Liver (tissue), 9 donors: ENCODE measurements around the gene COX20. TPM values are rescaled to one million over a fixed set of nuclear protein-coding genes. Genes with fewer than 3 reads are reported as not detected.

Experiments used
- DNase-seq: peaks from one replicate; pipeline ENCODE4 v3.0.0-alpha.2; 2017; ENCODE audit warnings: low spot score
- H3K27ac ChIP-seq, 2 donors: one replicate each; pipeline ENCODE4 v1.7.0; 2013; ENCODE audit warnings: inconsistent platforms in 2 of 2, low read length in 2 of 2, control low read depth in 1 of 2, low read depth in 1 of 2, mild to moderate bottlenecking in 1 of 2
- H3K27me3 ChIP-seq, 4 donors: one replicate each; pipeline versions ENCODE4 v1.6.1 to v1.7.0; 2013; ENCODE audit warnings: low read length in 3 of 4, inconsistent platforms in 1 of 4, mild to moderate bottlenecking in 1 of 4, moderate library complexity in 1 of 4; ENCODE audit not compliant: control insufficient read depth in 4 of 4, insufficient read depth in 4 of 4
- H3K36me3 ChIP-seq, 4 donors: one replicate each; pipeline versions ENCODE4 v1.6.1 to v1.7.0; 2013; ENCODE audit warnings: low read length in 3 of 4, mild to moderate bottlenecking in 3 of 4, low read depth in 1 of 4, moderate library complexity in 1 of 4; ENCODE audit not compliant: control insufficient read depth in 4 of 4, insufficient read depth in 3 of 4
- H3K4me1 ChIP-seq, 4 donors: one replicate each; pipeline versions ENCODE4 v1.6.1 to v1.7.0; 2013; ENCODE audit warnings: low read length in 3 of 4, mild to moderate bottlenecking in 3 of 4, moderate library complexity in 1 of 4; ENCODE audit not compliant: control insufficient read depth in 4 of 4, insufficient read depth in 4 of 4
- H3K4me3 ChIP-seq, 3 donors: one replicate each; pipeline versions ENCODE4 v1.6.1 to v1.7.0; 2013; ENCODE audit warnings: low read length in 3 of 3, control low read depth in 1 of 3, low read depth in 1 of 3, mild to moderate bottlenecking in 1 of 3
- H3K9ac ChIP-seq, 2 donors: one replicate each; pipeline ENCODE4 v1.7.0; 2013; ENCODE audit warnings: low read length in 2 of 2, mild to moderate bottlenecking in 2 of 2, moderate library complexity in 2 of 2, control low read depth in 1 of 2, low read depth in 1 of 2
- H3K9me3 ChIP-seq, 4 donors: one replicate each; pipeline versions ENCODE4 v1.6.1 to v1.7.0; 2013; ENCODE audit warnings: low read length in 3 of 4; ENCODE audit not compliant: control insufficient read depth in 4 of 4
- EGR1 ChIP-seq, 2 donors: IDR thresholded peaks; 2 replicates each; pipeline ENCODE4 v1.6.1; 2016 to 2018; ENCODE audit warnings: antibody characterized with exemption in 2 of 2, low read depth in 2 of 2
- FOXA1 ChIP-seq: IDR thresholded peaks from 2 replicates; pipeline ENCODE4 v1.6.1; 2016; ENCODE audit warnings: antibody characterized with exemption
- FOXA2 ChIP-seq: IDR thresholded peaks from 2 replicates; pipeline ENCODE4 v1.6.1; 2016; ENCODE audit warnings: antibody characterized with exemption
- GABPA ChIP-seq, 2 donors: IDR thresholded peaks in 1 of 2; conservative IDR thresholded peaks in 1 of 2; 2 replicates each; pipeline ENCODE4 v1.6.1; 2016; ENCODE audit warnings: antibody characterized with exemption in 2 of 2, mild to moderate bottlenecking in 1 of 2, moderate library complexity in 1 of 2
- HNF4A ChIP-seq, 2 donors: conservative IDR thresholded peaks; 2 replicates each; pipeline ENCODE4 v1.6.1; 2016; ENCODE audit warnings: antibody characterized with exemption in 2 of 2, mild to moderate bottlenecking in 2 of 2
- HNF4G ChIP-seq: IDR thresholded peaks from 2 replicates; pipeline ENCODE4 v1.6.1; 2016; ENCODE audit warnings: antibody characterized with exemption
- JUND ChIP-seq, 2 donors: IDR thresholded peaks; 2 replicates each; pipeline ENCODE4 v1.6.1; 2016; ENCODE audit warnings: antibody characterized with exemption in 2 of 2
- NR2F2 ChIP-seq: IDR thresholded peaks from 2 replicates; pipeline ENCODE4 v1.6.1; 2016; ENCODE audit warnings: antibody characterized with exemption
- REST ChIP-seq: IDR thresholded peaks from 2 replicates; pipeline ENCODE4 v1.6.1; 2016; ENCODE audit warnings: antibody characterized with exemption, mild to moderate bottlenecking
- SP1 ChIP-seq: IDR thresholded peaks from 2 replicates; pipeline ENCODE4 v1.6.1; 2018; ENCODE audit warnings: antibody characterized with exemption, mild to moderate bottlenecking
- TAF1 ChIP-seq: conservative IDR thresholded peaks from 2 replicates; pipeline ENCODE4 v1.6.1; 2016; ENCODE audit warnings: antibody characterized with exemption, mild to moderate bottlenecking
- YY1 ChIP-seq: IDR thresholded peaks from 2 replicates; pipeline ENCODE4 v1.6.1; 2016; ENCODE audit warnings: antibody characterized with exemption, mild to moderate bottlenecking
- WGBS: extraction: QIAGEN DNeasy Blood & Tissue Kit; methylation state at CpG from one replicate; pipeline ENCODE4 v1.1.7; 2013; 5-methylcytosine and 5-hydroxymethylcytosine counted together
- polyA plus RNA-seq, 2 donors: library from polyadenylated mRNA; stranded (reverse) in 1 of 2; unstranded in 1 of 2; fragments of 200-250 nt in 1 of 2; fragments of >200 nt in 1 of 2; fragmentation: Nextera tagmentation in 1 of 2; extraction: Ambion mirVana in 1 of 2; gene quantifications; one replicate each; pipeline versions ENCODE4 v1.2.1 to v1.2.3, GENCODE V29; 2013 to 2015
- total RNA-seq, 2 donors: library from RNA; depleted of rRNA; stranded (reverse); fragments of >200 nt; gene quantifications; one replicate each; pipeline ENCODE4 v1.2.3, GENCODE V29; 2014
- TF ChIP-seq, protein P1 (sequence below): IDR thresholded peaks from 2 replicates; pipeline ENCODE4 v1.6.1; 2016; ENCODE audit warnings: antibody characterized with exemption
- TF ChIP-seq, protein P2 (sequence below): IDR thresholded peaks from 2 replicates; pipeline ENCODE4 v1.6.1; 2016; ENCODE audit warnings: antibody characterized with exemption
- TF ChIP-seq, protein P3 (sequence below): fragments of 150-350 bp; IDR thresholded peaks from 2 replicates; pipeline ENCODE4 v1.5.1; 2017; ENCODE audit warnings: improper control_type of control experiment, low read depth, low read length; ENCODE audit not compliant: missing input control
- TF ChIP-seq, protein P4 (sequence below): IDR thresholded peaks from 2 replicates; pipeline ENCODE4 v1.6.1; 2016; ENCODE audit warnings: antibody characterized with exemption
- donor health status: healthy.
- donor health status: healthy.
- donor health status: healthy.
- donor health status: healthy.
- donor health status: healthy.

COX20 gene
- total and polyA plus RNA-seq, 4 donors: 16.7 to 45.7 (median 19.0) TPM

- Histone ChIP-seq H3K27ac (no peak overlapping the region), H3K4me1 (peaks cover 0 to 10% (median 3%) of the 10 kb centered on the region in 4 donors), H3K27me3 (no peaks in the 10 kb centered on the region), H3K9me3 (no peaks in the 10 kb centered on the region), H3K9ac (no peak overlapping the region), H3K4me3 (no peak overlapping the region), H3K36me3 (no peaks in the 10 kb centered on the region)
- WGBS: 95% methylated on average over 23 of the region's 23 CpGs
- no peak for TF ChIP-seq HNF4A (conservative IDR thresholded peaks at IDR 0.05)
- TF ChIP-seq NR2F2: no peak
- DNase-seq: no peak
Observed at GRCh38 chr1:244868484-244869363, 33.3 kb downstream of the COX20 start.

- Histone ChIP-seq H3K9me3 (no peaks in the 10 kb centered on the region), H3K27me3 (no peaks in the 10 kb centered on the region), H3K4me3 (no peak overlapping the region), H3K4me1 (peaks cover 0 to 10% (median 3%) of the 10 kb centered on the region in 4 donors), H3K27ac (no peak overlapping the region), H3K9ac (no peak overlapping the region), H3K36me3 (no peaks in the 10 kb centered on the region)
- 84% methylated on average over 12 of the region's 12 CpGs for WGBS
- TF ChIP-seq, protein P1, sequence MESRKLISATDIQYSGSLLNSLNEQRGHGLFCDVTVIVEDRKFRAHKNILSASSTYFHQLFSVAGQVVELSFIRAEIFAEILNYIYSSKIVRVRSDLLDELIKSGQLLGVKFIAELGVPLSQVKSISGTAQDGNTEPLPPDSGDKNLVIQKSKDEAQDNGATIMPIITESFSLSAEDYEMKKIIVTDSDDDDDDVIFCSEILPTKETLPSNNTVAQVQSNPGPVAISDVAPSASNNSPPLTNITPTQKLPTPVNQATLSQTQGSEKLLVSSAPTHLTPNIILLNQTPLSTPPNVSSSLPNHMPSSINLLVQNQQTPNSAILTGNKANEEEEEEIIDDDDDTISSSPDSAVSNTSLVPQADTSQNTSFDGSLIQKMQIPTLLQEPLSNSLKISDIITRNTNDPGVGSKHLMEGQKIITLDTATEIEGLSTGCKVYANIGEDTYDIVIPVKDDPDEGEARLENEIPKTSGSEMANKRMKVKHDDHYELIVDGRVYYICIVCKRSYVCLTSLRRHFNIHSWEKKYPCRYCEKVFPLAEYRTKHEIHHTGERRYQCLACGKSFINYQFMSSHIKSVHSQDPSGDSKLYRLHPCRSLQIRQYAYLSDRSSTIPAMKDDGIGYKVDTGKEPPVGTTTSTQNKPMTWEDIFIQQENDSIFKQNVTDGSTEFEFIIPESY: no peak
- TF ChIP-seq HNF4A (conservative IDR thresholded peaks at IDR 0.05) (no peak), SP1 (no peak), NR2F2 (no peak), FOXA1 (no peak), REST (no peak), FOXA2 (no peak), EGR1 (IDR thresholded peaks at IDR 0.05; ENCODE audit: low read depth in 2 of 2) (no peak), HNF4G (no peak), JUND (IDR thresholded peaks at IDR 0.05) (no peak), TAF1 (no peak), YY1 (no peak), GABPA (IDR thresholded peaks at IDR 0.05 in 1 of 2, conservative IDR thresholded peaks at IDR 0.05 in 1 of 2) (no peak)
- TF ChIP-seq, protein P2, sequence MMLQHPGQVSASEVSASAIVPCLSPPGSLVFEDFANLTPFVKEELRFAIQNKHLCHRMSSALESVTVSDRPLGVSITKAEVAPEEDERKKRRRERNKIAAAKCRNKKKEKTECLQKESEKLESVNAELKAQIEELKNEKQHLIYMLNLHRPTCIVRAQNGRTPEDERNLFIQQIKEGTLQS: no peak
- TF ChIP-seq, protein P3, sequence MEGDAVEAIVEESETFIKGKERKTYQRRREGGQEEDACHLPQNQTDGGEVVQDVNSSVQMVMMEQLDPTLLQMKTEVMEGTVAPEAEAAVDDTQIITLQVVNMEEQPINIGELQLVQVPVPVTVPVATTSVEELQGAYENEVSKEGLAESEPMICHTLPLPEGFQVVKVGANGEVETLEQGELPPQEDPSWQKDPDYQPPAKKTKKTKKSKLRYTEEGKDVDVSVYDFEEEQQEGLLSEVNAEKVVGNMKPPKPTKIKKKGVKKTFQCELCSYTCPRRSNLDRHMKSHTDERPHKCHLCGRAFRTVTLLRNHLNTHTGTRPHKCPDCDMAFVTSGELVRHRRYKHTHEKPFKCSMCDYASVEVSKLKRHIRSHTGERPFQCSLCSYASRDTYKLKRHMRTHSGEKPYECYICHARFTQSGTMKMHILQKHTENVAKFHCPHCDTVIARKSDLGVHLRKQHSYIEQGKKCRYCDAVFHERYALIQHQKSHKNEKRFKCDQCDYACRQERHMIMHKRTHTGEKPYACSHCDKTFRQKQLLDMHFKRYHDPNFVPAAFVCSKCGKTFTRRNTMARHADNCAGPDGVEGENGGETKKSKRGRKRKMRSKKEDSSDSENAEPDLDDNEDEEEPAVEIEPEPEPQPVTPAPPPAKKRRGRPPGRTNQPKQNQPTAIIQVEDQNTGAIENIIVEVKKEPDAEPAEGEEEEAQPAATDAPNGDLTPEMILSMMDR: no peak
- TF ChIP-seq, protein P4, sequence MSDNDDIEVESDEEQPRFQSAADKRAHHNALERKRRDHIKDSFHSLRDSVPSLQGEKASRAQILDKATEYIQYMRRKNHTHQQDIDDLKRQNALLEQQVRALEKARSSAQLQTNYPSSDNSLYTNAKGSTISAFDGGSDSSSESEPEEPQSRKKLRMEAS: no peak
- DNase-seq: no peak
Observed at GRCh38 chr1:244869364-244869827, 33.9 kb downstream of the COX20 start.
